ENCODE data around the gene PPP6R3. TPM values are rescaled to one million over a fixed set of nuclear protein-coding genes. Genes with fewer than 3 reads are reported as not detected.

Gene PPP6R3
- polyA plus RNA-seq, 4 donors, result 30.5 to 68.7 (median 39.1) TPM

DNA sequence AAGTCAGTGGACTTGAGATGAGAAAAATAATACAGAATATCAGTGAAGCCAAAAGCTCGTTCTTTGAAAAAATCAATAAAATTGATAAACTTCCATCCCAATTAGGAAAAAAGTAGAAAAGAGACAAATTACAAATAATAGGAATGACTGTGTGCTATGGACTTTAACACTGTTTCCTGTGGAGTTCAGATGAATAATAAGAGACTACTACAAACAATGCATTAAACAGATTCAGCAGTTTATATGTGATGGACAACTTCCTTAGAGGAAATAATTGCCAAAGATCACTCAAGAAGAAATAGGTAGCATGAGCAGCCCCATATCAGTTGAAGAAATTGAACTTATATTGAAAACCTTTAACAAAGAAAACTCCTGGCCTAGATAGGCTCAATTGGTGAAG lies 99.7 kb downstream of the PPP6R3 start:
- FAIRE-seq, result no peak
- Histone ChIP-seq H3K4me1 (ENCODE audit: control insufficient read depth in 3 of 3, insufficient read depth in 2 of 3, low read depth in 1 of 3, low read length in 2 of 3) (no peaks in the 10 kb centered on the region), H3K36me3 (ENCODE audit: control insufficient read depth in 3 of 3, insufficient read depth in 2 of 3, low read depth in 1 of 3, low read length in 3 of 3) (peaks cover 5 to 19% (median 18%) of the 10 kb centered on the region in 3 donors), H3K9me3 (ENCODE audit: control insufficient read depth in 2 of 2, insufficient read depth in 1 of 2, low read depth in 1 of 2, low read length in 1 of 2) (no peaks in the 10 kb centered on the region), H3K4me3 (ENCODE audit: low read depth in 1 of 3, low read length in 3 of 3) (no peak overlapping the region), H3K27ac (ENCODE audit: low read depth in 1 of 3, low read length in 2 of 3) (no peak overlapping the region), H3K27me3 (ENCODE audit: control insufficient read depth in 3 of 3, insufficient read depth in 3 of 3, low read length in 3 of 3) (no peaks in the 10 kb centered on the region)
- 93 to 95% (median 93%) methylated on average over 1 of the region's 1 CpG for WGBS, 3 donors
- no peak for DNase-seq

DNA sequence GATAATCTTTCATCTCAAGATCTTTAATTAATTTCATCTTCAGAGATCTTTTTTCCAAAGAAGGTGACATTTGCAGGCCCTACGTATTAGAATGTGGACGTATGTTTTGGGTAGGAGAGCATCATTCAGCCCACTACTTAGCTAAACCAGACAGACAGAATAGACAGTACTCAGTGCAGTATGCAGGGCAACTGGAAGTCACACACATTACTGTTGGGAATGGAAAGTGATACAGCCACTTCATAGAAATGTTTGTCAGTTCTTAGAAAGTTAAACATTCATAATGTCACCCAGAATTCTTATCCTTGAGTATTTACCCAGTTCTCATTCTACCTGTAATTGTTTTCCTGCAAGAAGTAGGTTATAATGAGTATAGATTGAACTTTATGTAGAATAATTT lies 102.9 kb downstream of the PPP6R3 start:
- Histone ChIP-seq H3K27ac (ENCODE audit: low read depth in 1 of 3, low read length in 2 of 3) (no peak overlapping the region), H3K4me1 (ENCODE audit: control insufficient read depth in 3 of 3, insufficient read depth in 2 of 3, low read depth in 1 of 3, low read length in 2 of 3) (no peaks in the 10 kb centered on the region), H3K9me3 (ENCODE audit: control insufficient read depth in 2 of 2, insufficient read depth in 1 of 2, low read depth in 1 of 2, low read length in 1 of 2) (no peaks in the 10 kb centered on the region), H3K27me3 (ENCODE audit: control insufficient read depth in 3 of 3, insufficient read depth in 3 of 3, low read length in 3 of 3) (no peaks in the 10 kb centered on the region), H3K4me3 (ENCODE audit: low read depth in 1 of 3, low read length in 3 of 3) (no peak overlapping the region), H3K36me3 (ENCODE audit: control insufficient read depth in 3 of 3, insufficient read depth in 2 of 3, low read depth in 1 of 3, low read length in 3 of 3) (peaks cover 5 to 30% (median 27%) of the 10 kb centered on the region in 3 donors)
- no peak for DNase-seq
- no peak for FAIRE-seq
- WGBS, 3 donors, result 93 to 96% (median 94%) methylated on average over 2 of the region's 2 CpGs

GRCh38 chr11:68564261-68564660 lies 103.7 kb downstream of the PPP6R3 start:
- 93 to 99% (median 95%) methylated on average over 3 of the region's 3 CpGs for WGBS, 3 donors
- no peak overlapping the region for H3K4me3 ChIP-seq (ENCODE audit: low read depth in 1 of 3, low read length in 3 of 3)
- no peaks in the 10 kb centered on the region for H3K27me3 ChIP-seq (ENCODE audit: control insufficient read depth in 3 of 3, insufficient read depth in 3 of 3, low read length in 3 of 3)
- no peak overlapping the region for H3K27ac ChIP-seq (ENCODE audit: low read depth in 1 of 3, low read length in 2 of 3)
- FAIRE-seq (no peak), DNase-seq (no peak)
- H3K36me3 ChIP-seq (ENCODE audit: control insufficient read depth in 3 of 3, insufficient read depth in 2 of 3, low read depth in 1 of 3, low read length in 3 of 3), result peaks cover 5 to 33% (median 27%) of the 10 kb centered on the region in 3 donors
- H3K9me3 ChIP-seq (ENCODE audit: control insufficient read depth in 2 of 2, insufficient read depth in 1 of 2, low read depth in 1 of 2, low read length in 1 of 2), result no peaks in the 10 kb centered on the region
- no peaks in the 10 kb centered on the region for H3K4me1 ChIP-seq (ENCODE audit: control insufficient read depth in 3 of 3, insufficient read depth in 2 of 3, low read depth in 1 of 3, low read length in 2 of 3)

GRCh38 chr11:68565768-68566167 lies 105.2 kb downstream of the PPP6R3 start:
- FAIRE-seq, result no peak
- Histone ChIP-seq H3K27me3 (ENCODE audit: control insufficient read depth in 3 of 3, insufficient read depth in 3 of 3, low read length in 3 of 3) (no peaks in the 10 kb centered on the region), H3K4me3 (ENCODE audit: low read depth in 1 of 3, low read length in 3 of 3) (no peak overlapping the region), H3K27ac (ENCODE audit: low read depth in 1 of 3, low read length in 2 of 3) (no peak overlapping the region), H3K4me1 (ENCODE audit: control insufficient read depth in 3 of 3, insufficient read depth in 2 of 3, low read depth in 1 of 3, low read length in 2 of 3) (no peaks in the 10 kb centered on the region), H3K36me3 (ENCODE audit: control insufficient read depth in 3 of 3, insufficient read depth in 2 of 3, low read depth in 1 of 3, low read length in 3 of 3) (peaks cover 5 to 33% (median 28%) of the 10 kb centered on the region in 3 donors), H3K9me3 (ENCODE audit: control insufficient read depth in 2 of 2, insufficient read depth in 1 of 2, low read depth in 1 of 2, low read length in 1 of 2) (no peaks in the 10 kb centered on the region)
- 73 to 83% (median 76%) methylated on average over 5 of the region's 5 CpGs for WGBS, 3 donors
- DNase-seq, result no peak

DNA sequence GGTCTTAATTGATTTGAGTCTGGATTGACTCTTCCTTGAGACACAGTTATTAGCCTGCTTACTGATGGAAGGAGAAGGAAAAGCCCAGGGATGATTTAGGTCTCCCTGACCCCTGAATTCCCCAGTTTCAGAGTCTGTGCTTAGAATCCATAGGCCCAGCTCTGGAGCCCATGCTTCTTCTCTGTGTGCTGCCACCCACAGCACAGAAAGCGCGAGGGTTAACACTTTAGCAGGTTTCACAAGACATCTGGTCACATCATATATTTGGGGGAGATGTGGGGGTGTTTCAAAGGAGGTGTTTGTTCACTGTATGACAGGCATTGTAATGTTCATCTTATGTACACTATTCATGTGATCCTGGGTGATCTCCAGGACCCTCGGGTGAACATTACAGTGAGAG lies 107.0 kb downstream of the PPP6R3 start:
- Histone ChIP-seq H3K36me3 (ENCODE audit: control insufficient read depth in 3 of 3, insufficient read depth in 2 of 3, low read depth in 1 of 3, low read length in 3 of 3) (peaks cover 3 to 35% (median 35%) of the 10 kb centered on the region in 3 donors), H3K4me1 (ENCODE audit: control insufficient read depth in 3 of 3, insufficient read depth in 2 of 3, low read depth in 1 of 3, low read length in 2 of 3) (no peaks in the 10 kb centered on the region), H3K4me3 (ENCODE audit: low read depth in 1 of 3, low read length in 3 of 3) (no peak overlapping the region), H3K27ac (ENCODE audit: low read depth in 1 of 3, low read length in 2 of 3) (no peak overlapping the region), H3K9me3 (ENCODE audit: control insufficient read depth in 2 of 2, insufficient read depth in 1 of 2, low read depth in 1 of 2, low read length in 1 of 2) (no peaks in the 10 kb centered on the region), H3K27me3 (ENCODE audit: control insufficient read depth in 3 of 3, insufficient read depth in 3 of 3, low read length in 3 of 3) (no peaks in the 10 kb centered on the region)
- DNase-seq (no peak), FAIRE-seq (no peak)
- 87 to 92% (median 92%) methylated on average over 3 of the region's 3 CpGs for WGBS, 3 donors

DNA sequence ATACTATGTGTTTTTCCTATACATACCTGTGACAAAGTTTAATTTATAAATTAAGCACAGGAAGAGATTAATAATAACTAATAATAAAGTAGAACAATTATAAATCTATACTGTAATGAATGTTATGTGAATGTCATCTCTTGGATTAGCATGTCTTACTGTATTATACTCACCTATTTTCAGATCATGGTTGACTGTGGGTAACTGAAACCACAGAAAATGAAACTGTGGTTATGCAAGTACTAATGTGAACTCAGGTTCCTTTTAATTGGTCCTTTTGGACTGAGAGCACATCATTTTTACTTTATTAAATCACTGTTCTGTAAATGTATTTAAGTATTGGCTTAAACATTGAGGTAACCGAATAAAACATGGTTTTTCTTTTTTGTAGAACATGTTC lies 108.8 kb downstream of the PPP6R3 start:
- no peak overlapping the region for H3K27ac ChIP-seq (ENCODE audit: low read depth in 1 of 3, low read length in 2 of 3)
- H3K9me3 ChIP-seq (ENCODE audit: control insufficient read depth in 2 of 2, insufficient read depth in 1 of 2, low read depth in 1 of 2, low read length in 1 of 2), result no peaks in the 10 kb centered on the region
- H3K27me3 ChIP-seq (ENCODE audit: control insufficient read depth in 3 of 3, insufficient read depth in 3 of 3, low read length in 3 of 3), result no peaks in the 10 kb centered on the region
- H3K36me3 ChIP-seq (ENCODE audit: control insufficient read depth in 3 of 3, insufficient read depth in 2 of 3, low read depth in 1 of 3, low read length in 3 of 3), result peaks cover 5 to 36% (median 28%) of the 10 kb centered on the region in 3 donors
- 81 to 90% (median 87%) methylated on average over 1 of the region's 1 CpG for WGBS, 3 donors
- FAIRE-seq, result no peak
- no peak overlapping the region for H3K4me3 ChIP-seq (ENCODE audit: low read depth in 1 of 3, low read length in 3 of 3)
- no peaks in the 10 kb centered on the region for H3K4me1 ChIP-seq (ENCODE audit: control insufficient read depth in 3 of 3, insufficient read depth in 2 of 3, low read depth in 1 of 3, low read length in 2 of 3)
- peak in 1 of 2 donors; percentile 9 for DNase-seq

GRCh38 chr11:68570691-68571090 lies 110.1 kb downstream of the PPP6R3 start:
- DNase-seq (no peak), FAIRE-seq (no peak)
- Histone ChIP-seq H3K27me3 (ENCODE audit: control insufficient read depth in 3 of 3, insufficient read depth in 3 of 3, low read length in 3 of 3) (no peaks in the 10 kb centered on the region), H3K27ac (ENCODE audit: low read depth in 1 of 3, low read length in 2 of 3) (no peak overlapping the region), H3K36me3 (ENCODE audit: control insufficient read depth in 3 of 3, insufficient read depth in 2 of 3, low read depth in 1 of 3, low read length in 3 of 3) (peaks cover 5 to 31% (median 25%) of the 10 kb centered on the region in 3 donors), H3K4me1 (ENCODE audit: control insufficient read depth in 3 of 3, insufficient read depth in 2 of 3, low read depth in 1 of 3, low read length in 2 of 3) (no peaks in the 10 kb centered on the region), H3K4me3 (ENCODE audit: low read depth in 1 of 3, low read length in 3 of 3) (no peak overlapping the region), H3K9me3 (ENCODE audit: control insufficient read depth in 2 of 2, insufficient read depth in 1 of 2, low read depth in 1 of 2, low read length in 1 of 2) (no peaks in the 10 kb centered on the region)
- 92 to 95% (median 93%) methylated on average over 1 of the region's 1 CpG for WGBS, 3 donors

- H3K27me3 ChIP-seq (ENCODE audit: control insufficient read depth in 3 of 3, insufficient read depth in 3 of 3, low read length in 3 of 3), result no peaks in the 10 kb centered on the region
- peaks cover 13 to 31% (median 23%) of the 10 kb centered on the region in 3 donors for H3K36me3 ChIP-seq (ENCODE audit: control insufficient read depth in 3 of 3, insufficient read depth in 2 of 3, low read depth in 1 of 3, low read length in 3 of 3)
- no peaks in the 10 kb centered on the region for H3K9me3 ChIP-seq (ENCODE audit: control insufficient read depth in 2 of 2, insufficient read depth in 1 of 2, low read depth in 1 of 2, low read length in 1 of 2)
- WGBS, 3 donors, result 98 to 100% (median 100%) methylated on average over 1 of the region's 1 CpG
- DNase-seq, result no peak
- H3K4me3 ChIP-seq (ENCODE audit: low read depth in 1 of 3, low read length in 3 of 3), result no peak overlapping the region
- no peaks in the 10 kb centered on the region for H3K4me1 ChIP-seq (ENCODE audit: control insufficient read depth in 3 of 3, insufficient read depth in 2 of 3, low read depth in 1 of 3, low read length in 2 of 3)
- no peak overlapping the region for H3K27ac ChIP-seq (ENCODE audit: low read depth in 1 of 3, low read length in 2 of 3)
- FAIRE-seq, result no peak
Measured at GRCh38 chr11:68574308-68574707, 113.8 kb downstream of the PPP6R3 start.

DNA sequence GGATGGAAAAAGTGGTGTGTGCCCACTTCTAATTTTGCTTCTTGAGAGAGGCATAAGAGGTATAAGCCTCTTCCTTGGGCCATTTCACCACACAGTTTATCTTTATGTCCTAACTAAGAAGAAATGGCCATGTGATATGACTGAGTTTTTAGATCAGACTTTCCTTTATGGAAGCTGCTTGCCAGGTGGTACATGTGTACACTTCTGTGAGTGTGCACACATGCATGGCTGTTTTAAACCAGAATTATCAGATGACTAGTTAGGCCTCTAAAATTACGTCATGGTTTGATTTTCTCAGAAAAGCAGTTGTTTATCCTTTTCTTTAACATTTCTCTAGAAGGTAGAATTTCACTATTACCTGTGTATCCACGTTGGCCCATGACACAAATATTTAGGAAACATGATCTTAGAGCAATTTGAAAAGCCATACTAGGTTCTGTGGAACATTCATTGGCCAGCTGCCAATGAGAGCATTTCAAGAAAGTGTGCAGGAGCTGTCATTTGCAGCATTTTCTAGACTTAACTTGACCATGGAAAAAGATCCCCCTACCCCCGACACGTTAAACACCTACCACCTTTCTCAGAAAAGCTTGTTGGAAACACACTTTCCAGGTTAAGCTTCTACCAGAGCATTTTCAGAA lies 114.6 kb downstream of the PPP6R3 start:
- FAIRE-seq (no peak), DNase-seq (no peak)
- Histone ChIP-seq H3K9me3 (ENCODE audit: control insufficient read depth in 2 of 2, insufficient read depth in 1 of 2, low read depth in 1 of 2, low read length in 1 of 2) (no peaks in the 10 kb centered on the region), H3K36me3 (ENCODE audit: control insufficient read depth in 3 of 3, insufficient read depth in 2 of 3, low read depth in 1 of 3, low read length in 3 of 3) (peaks cover 13 to 34% (median 29%) of the 10 kb centered on the region in 3 donors), H3K27ac (ENCODE audit: low read depth in 1 of 3, low read length in 2 of 3) (no peak overlapping the region), H3K4me3 (ENCODE audit: low read depth in 1 of 3, low read length in 3 of 3) (no peak overlapping the region), H3K4me1 (ENCODE audit: control insufficient read depth in 3 of 3, insufficient read depth in 2 of 3, low read depth in 1 of 3, low read length in 2 of 3) (no peaks in the 10 kb centered on the region), H3K27me3 (ENCODE audit: control insufficient read depth in 3 of 3, insufficient read depth in 3 of 3, low read length in 3 of 3) (no peaks in the 10 kb centered on the region)
- 85 to 91% (median 85%) methylated on average over 4 of the region's 4 CpGs for WGBS, 3 donors
